ENCODE measurements around the gene CANX.

CANX gene

DNA sequence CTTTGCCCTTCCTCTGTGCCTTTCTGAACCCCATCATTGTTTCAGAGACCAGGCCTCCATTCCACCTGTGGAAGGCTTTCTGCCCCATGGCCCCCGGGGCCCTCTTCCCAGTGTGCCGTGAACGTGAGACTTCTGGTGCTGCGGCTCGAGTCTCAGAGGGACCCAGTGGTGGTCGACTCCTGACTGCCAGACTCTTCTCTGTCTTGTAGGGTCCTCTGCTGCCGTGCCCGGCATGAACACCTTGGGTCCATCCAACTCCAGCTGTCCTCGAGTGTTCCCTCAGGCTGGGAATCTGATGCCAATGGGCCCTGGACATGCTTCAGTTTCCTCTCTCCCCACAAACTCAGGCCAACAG, 74.9 kb downstream of the CANX start:
- DNase-seq = no peak

DNA sequence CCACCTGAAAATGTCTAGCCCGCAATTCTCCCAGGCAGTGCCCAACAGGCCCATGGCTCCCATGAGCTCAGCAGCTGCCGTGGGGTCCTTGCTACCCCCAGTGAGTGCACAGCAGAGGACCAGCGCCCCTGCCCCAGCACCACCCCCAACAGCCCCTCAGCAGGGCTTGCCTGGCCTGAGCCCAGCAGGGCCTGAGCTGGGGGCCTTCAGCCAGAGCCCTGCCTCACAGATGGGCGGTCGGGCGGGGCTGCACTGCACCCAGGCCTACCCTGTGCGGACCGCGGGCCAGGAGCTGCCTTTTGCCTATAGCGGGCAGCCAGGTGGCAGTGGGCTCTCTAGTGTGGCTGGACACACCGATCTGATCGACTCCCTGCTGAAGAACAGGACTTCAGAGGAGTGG, 75.7 kb downstream of the CANX start:
- DNase-seq = no peak

DNA sequence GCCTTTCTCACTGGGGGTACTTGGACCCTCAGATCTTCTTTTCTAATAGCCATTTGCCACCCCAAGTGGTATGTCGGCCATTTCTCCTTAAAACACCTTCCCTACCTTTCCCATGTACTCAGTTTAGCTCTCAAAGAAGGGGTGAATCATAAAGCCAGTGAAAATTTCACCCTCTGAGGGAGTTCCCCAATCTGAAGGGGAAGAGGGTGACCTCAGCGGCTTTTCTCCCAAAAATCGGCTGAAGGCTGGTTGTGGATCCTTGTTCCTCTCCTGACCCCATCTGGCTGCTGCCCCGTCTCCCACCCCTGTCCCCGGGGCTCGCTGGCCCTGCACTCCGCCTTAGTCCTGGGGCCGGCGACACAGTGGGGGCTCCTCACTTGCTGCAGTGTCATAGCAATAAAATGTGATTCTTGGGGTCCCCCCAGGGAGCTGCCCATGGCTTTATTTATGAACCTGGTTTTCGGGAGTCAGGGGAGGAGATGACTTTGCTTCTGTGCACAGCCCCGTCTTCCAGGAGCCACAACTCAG, 77.7 kb downstream of the CANX start:
- DNase-seq = no peak

- DNase-seq = no peak
Observed at GRCh38 chr5:179777456-179777855, 78.7 kb downstream of the CANX start.

- DNase-seq = no peak
Observed at GRCh38 chr5:179777909-179778308, 79.1 kb downstream of the CANX start.

- DNase-seq = no peak
Observed at GRCh38 chr5:179778591-179778990, 79.8 kb downstream of the CANX start.

DNA sequence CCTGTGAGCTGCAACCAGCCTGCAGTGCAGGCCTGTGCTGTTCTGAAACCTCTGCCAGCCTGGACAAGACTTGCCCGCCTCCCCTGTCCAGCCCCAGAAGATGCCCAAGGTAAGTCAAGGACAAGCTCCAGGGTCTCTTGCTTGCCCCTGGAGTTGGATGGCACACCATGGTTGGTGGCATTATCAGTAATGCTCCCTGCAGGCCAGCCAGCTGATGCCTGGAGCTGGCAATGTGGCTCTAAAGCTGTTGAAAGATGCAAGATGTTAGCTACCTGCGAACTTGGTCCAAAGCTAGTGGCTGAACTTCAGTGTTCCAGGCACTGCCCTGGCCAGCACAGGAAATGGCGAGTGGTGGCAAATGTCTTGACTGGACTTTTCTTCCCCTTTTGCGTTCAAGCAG, 81.1 kb downstream of the CANX start:
- no peak for DNase-seq

GRCh38 chr5:179780362-179780761, 81.6 kb downstream of the CANX start:
- DNase-seq = no peak

All from nucleus accumbens (tissue), 56 donors.